GM12891 (cell line): Measurements from ENCODE around the gene HSD17B2.

Experiments used
- DNase-seq: peaks from one replicate; pipeline ENCODE4 v3.0.0; 2011; ENCODE audit warnings: low spot score; ENCODE audit not compliant: insufficient read length
- FAIRE-seq: peaks from 2 replicates; lab custom pipeline; 2011; peaks lifted over from hg19 to GRCh38; lab: Jason Lieb, UNC
- PAX5 ChIP-seq: IDR thresholded peaks from 2 replicates; pipeline ENCODE4 v1.6.1; 2011; ENCODE audit warnings: low read length, moderate library complexity, mild to moderate bottlenecking; ENCODE audit not compliant: insufficient read depth, severe bottlenecking
- POLR2A ChIP-seq: IDR thresholded peaks from 2 replicates; pipeline ENCODE4 v1.6.1; 2011; ENCODE audit warnings: low read depth, low read length, control low read depth
- POLR2AphosphoS5 ChIP-seq: IDR thresholded peaks from 2 replicates; pipeline ENCODE4 v1.6.1; 2011; ENCODE audit warnings: low read depth, low read length, control low read depth
- POU2F2 ChIP-seq: IDR thresholded peaks from 2 replicates; pipeline ENCODE4 v1.6.1; 2011; ENCODE audit warnings: low read depth, mild to moderate bottlenecking, control low read depth, low read length, moderate library complexity
- SPI1 ChIP-seq: IDR thresholded peaks from 2 replicates; pipeline ENCODE4 v1.6.1; 2011; ENCODE audit warnings: low read depth, low read length, control low read depth
- TAF1 ChIP-seq: IDR thresholded peaks from 2 replicates; pipeline ENCODE4 v1.6.1; 2011; ENCODE audit warnings: low read depth, low read length, control low read depth

HSD17B2 gene

DNA sequence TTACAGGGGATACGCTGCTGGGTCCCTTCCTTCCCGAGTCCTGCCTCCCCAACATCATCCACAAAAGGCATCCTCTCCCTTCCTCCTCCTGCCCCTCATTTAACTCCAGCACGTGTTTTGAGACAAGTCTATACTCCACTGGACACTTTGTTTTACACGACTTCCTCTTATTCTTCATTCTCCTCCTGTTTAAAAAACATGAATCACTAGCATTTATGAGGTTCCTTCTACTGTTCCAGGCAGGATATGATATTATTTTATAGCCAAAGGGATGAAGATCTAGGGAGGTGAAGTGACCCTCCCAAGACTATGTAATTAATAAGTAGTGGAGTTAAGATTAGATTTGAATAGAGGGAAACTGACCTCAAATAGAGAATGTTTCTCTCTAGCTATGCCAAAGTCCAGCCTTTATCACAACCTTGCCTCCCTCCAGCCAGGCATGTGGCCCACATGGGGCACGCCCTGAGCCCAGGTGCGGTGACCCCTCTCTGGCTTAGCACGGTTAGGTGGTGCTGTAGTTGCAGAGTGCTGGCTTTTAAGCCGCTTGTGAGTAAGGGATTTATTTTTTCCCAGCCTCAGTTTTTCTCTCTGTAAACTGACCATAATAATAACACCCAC, 1.3 kb upstream of the HSD17B2 start:
- TF ChIP-seq POLR2A, result no peak
- no peak for TF ChIP-seq POLR2AphosphoS5
- TF ChIP-seq SPI1, result no peak
- no peak for TF ChIP-seq PAX5
- no peak for TF ChIP-seq TAF1
- TF ChIP-seq POU2F2, result no peak
- DNase-seq, result no peak
- FAIRE-seq, result no peak

DNA sequence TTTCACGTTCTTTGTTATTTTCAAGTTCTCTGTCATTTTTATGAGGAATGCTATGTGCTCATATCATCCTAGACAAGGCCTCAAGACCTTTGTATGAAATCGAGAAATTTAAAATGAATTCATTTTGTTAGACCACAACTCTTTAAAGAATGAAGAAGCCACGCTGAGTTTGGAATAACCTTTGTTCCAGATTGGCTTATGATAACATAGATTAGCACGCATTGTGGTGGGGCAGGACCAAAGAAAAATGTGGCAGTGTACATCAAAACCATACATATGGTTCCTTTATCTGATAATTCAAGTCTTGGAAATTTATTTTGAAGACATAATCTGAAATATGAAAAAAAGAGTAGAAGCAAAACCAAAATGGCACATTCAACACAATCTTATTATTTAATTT, 2.2 kb downstream of the HSD17B2 start:
- DNase-seq, result no peak
- no peak for TF ChIP-seq POLR2A
- no peak for TF ChIP-seq POLR2AphosphoS5
- no peak for TF ChIP-seq TAF1
- TF ChIP-seq SPI1, result no peak
- no peak for TF ChIP-seq POU2F2
- TF ChIP-seq PAX5, result no peak
- no peak for FAIRE-seq

DNA sequence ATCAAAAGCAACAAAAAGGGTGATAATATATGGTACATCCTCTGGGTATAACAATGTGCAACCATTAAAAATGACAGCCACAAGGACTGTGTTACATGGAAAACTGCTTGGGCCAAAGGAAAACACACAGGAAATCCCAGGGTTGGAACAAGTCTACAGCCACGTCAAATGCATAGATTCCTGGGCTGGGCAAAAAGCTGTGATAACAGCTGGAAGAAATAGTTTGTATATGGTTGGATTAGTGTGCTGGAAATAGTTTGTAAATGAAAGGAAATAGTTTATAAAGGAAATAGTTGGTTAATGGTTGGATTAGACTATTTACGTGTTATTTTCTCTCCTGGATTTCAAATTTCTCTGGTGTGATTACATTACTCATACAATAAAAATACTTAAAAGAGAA, 2.6 kb downstream of the HSD17B2 start:
- DNase-seq (no peak), FAIRE-seq (no peak)
- TF ChIP-seq SPI1 (no peak), POU2F2 (no peak), PAX5 (no peak), TAF1 (no peak), POLR2A (no peak), POLR2AphosphoS5 (no peak)

DNA sequence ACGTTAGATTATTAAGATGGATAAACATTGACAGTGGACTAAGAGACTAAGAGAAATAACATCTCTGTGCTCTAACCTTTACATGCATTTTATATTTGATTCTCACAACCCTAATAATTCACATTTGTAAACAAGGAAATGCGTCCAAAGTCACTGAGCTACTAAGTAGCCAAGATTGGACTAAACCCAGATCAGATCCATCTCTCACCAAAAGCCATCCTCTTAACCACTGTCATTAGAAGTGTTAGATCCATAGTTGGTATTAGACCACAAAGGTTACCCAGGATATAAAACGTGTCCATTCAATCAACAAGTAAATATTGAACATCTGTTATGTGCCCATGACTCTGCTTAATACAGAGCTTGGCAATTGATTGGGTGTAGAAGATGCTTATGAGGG, 5.2 kb downstream of the HSD17B2 start:
- DNase-seq (no peak), FAIRE-seq (no peak)

DNA sequence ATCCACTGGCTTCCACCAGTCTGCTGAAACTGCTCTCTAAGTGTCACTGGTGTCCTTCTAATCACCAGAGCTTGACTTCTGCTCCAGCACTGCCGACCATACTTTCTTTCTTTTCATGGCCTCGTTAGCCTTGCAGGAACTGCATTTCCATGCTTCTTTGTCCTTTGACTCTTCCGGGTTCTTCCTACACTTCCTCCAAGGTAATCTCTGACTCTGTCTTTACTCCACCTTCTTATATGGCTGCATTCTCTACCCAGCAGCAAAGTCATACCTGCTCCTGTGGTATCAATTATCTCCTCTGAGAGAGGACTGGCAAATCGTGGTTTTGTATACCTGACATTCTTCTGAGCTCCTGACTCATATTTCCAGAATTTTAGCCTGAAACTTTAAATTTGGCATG, 6.5 kb downstream of the HSD17B2 start:
- TF ChIP-seq SPI1 (no peak), POLR2AphosphoS5 (no peak), POU2F2 (no peak), PAX5 (no peak), TAF1 (no peak), POLR2A (no peak)
- no peak for DNase-seq
- FAIRE-seq, result no peak

More for the DNA sequence above, 5.2 kb downstream of the HSD17B2 start:
- TF ChIP-seq TAF1, result no peak
- TF ChIP-seq POLR2AphosphoS5, result no peak

DNA sequence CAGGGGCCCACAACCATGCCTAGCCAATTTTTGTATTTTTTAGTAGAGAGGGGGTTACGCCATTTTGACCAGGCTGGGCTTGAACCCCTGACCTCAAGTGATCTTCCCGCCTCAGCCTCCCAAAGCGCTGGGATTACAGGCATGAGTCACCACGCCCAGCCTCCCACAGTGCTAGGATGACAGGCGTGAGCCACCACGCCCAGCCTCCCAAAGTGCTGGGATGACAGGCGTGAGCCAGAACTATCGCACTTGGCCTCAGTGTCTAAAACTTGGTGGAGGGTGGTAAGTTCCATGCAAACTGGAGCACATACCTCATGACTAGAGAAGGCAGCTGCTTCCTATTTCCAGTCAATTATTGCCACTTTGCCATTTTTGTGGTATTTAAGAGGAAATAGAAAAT, 7.1 kb downstream of the HSD17B2 start:
- FAIRE-seq (no peak), DNase-seq (no peak)
- TF ChIP-seq PAX5 (no peak), TAF1 (no peak), SPI1 (no peak), POLR2AphosphoS5 (no peak), POLR2A (no peak), POU2F2 (no peak)

DNA sequence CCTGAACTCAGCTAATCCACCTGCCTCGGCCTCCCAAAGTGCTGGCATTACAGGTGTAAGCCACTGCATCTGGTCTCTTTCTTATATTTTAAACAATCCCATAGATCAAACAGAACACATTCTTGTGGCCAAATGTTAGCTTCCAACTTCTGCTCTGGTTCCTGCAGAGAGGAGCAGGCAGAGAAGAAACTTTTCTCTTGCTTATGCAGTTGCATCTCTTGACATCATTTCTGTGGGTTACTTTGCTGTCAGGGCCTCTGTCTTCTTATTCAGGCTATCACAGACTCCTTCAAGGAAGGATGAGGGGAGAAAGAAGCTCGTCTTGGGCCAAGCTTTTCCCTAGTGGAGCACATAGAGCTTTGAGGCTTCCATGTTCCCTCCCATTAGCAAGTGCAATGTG, 7.8 kb downstream of the HSD17B2 start:
- TF ChIP-seq POU2F2, result no peak
- TF ChIP-seq POLR2AphosphoS5, result no peak
- FAIRE-seq (no peak), DNase-seq (no peak)

DNA sequence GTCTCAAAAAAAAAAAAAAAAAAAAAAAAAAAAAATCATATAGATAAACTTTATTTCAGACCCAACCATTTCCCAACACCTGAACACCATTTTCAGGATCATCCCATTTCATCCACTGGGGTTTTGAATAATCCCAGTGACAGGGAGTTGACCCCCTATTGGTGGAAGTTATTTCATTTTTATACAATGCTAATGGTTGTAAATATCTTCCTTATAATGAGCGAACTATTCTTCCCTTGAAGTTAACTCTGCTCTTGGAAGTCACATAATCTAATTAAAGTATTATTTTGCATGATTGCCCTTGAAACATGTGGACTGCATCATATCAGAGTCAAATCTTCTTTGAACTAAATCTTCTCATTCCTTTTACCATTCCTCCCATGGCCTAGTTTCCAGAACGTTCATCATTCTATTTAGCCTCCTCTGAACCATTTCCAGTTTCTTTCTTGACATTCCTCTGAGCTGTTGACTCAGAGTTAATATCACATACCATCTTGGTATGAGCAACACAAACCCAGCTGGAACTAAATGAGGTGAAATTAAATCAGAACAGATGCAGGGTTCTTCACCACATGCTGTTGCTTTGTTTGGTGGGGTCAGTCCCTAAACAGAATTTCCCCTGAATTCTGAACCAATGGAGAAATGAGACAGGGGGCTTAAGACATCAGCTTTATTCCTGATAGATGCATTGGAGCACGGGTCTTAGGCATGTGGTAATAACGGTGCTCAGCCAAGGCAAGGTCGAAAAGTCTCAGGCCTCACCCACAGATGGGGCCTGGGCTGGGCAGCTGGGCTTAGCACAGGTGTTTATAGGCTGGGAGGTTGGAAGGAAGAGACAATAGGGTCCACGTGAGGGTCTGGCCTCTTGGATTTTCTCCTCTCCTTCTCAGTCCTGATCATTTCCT, 8.9 kb downstream of the HSD17B2 start:
- FAIRE-seq, result no peak
- no peak for TF ChIP-seq POLR2AphosphoS5
- no peak for TF ChIP-seq POLR2A
- TF ChIP-seq SPI1, result no peak
- TF ChIP-seq POU2F2, result no peak
- no peak for TF ChIP-seq PAX5
- no peak for TF ChIP-seq TAF1
- DNase-seq, result no peak

DNA sequence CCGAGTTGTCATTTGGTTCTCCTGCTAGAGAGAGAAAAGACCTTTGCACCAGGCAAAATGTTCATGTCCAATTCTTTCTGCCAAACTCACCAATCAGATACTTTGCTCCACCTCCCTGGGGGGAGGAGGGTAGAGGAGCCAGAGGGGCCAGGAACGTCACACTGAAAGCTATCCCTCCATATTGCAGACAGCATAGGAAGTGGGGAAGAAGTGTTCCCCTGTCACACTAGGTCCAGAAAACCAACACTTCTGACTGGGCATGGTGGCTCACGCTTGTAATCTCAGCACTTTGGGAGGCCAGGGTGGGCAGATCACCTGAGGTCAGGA, 9.5 kb downstream of the HSD17B2 start:
- DNase-seq (no peak), FAIRE-seq (no peak)
- no peak for TF ChIP-seq POLR2A
- no peak for TF ChIP-seq SPI1
- TF ChIP-seq POLR2AphosphoS5, result no peak

DNA sequence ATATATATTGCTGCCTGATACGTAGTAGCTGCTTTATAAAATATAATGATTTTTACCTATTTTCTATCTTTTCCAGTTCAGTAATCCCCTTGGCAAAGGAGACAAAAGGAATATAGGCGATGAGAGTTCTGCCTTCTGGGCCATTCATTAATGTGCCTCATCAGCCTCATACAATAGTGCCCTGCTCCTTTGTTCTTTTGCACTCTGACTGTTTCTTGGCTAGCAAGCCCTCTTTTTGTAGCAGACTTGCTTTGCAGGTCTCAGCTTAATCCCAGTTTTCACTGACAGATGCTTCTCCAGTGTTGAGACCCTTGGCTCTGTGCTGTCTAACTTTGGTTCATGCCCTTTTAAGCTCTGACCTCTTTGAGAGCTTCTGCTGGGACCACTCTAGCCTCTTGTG, 10.4 kb downstream of the HSD17B2 start:
- no peak for DNase-seq
- no peak for FAIRE-seq
- TF ChIP-seq TAF1, result no peak
- no peak for TF ChIP-seq POLR2A
- no peak for TF ChIP-seq POLR2AphosphoS5
- no peak for TF ChIP-seq POU2F2
- no peak for TF ChIP-seq SPI1
- no peak for TF ChIP-seq PAX5

DNA sequence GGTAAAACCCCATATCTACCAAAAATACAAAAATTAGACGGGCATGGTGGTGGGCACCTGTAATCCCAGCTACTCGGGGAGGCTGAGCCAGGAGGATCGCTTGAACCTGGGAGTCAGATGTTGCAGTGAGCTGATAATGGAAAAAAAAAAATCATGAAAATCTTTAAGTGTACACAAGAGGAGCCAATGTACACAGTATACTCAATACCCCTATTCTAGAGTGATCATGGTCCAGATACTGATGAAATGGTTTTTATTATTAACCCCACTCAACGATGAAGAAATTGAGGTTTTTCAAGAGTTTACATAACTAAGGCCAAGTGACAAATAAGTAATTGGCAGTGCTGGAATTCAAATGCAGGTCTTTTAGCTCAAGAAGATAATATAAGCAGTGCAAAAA, 11.5 kb downstream of the HSD17B2 start:
- DNase-seq (no peak), FAIRE-seq (no peak)
- no peak for TF ChIP-seq TAF1
- TF ChIP-seq PAX5, result no peak
- no peak for TF ChIP-seq POLR2A
- TF ChIP-seq SPI1, result no peak
- TF ChIP-seq POLR2AphosphoS5, result no peak
- no peak for TF ChIP-seq POU2F2
